Sigmoid colon (tissue), 7 donors: ENCODE data around the gene RAC2. TPM values are rescaled to one million over a fixed set of nuclear protein-coding genes. Genes with fewer than 3 reads are reported as not detected.
A peak's percentile ranks its signal among the peaks of the same experiment; 100 is the strongest.

ENCODE experiments used
- DNase-seq: peaks from one replicate; pipeline ENCODE4 v3.0.0-alpha.2; 2019
- H3K27ac ChIP-seq, 4 donors: fragments of 200-600 bp; sonication (generic); one replicate each; pipeline ENCODE4 v1.5.1; 2016 to 2019; ENCODE audit warnings: mild to moderate bottlenecking in 1 of 4
- H3K27me3 ChIP-seq, 3 donors: fragments of 200-600 bp; sonication (generic); one replicate each; pipeline ENCODE4 v1.5.1; 2019; ENCODE audit warnings: mild to moderate bottlenecking in 1 of 3
- H3K36me3 ChIP-seq, 4 donors: fragments of 200-600 bp; sonication (generic); one replicate each; pipeline ENCODE4 v1.5.1; 2016 to 2019
- H3K4me1 ChIP-seq, 4 donors: fragments of 200-600 bp; sonication (generic); one replicate each; pipeline ENCODE4 v1.5.1; 2017 to 2019
- H3K4me3 ChIP-seq, 4 donors: fragments of 200-600 bp; sonication (generic); one replicate each; pipeline ENCODE4 v1.5.1; 2017 to 2019; ENCODE audit warnings: mild to moderate bottlenecking in 2 of 4, moderate library complexity in 1 of 4
- H3K9me3 ChIP-seq, 4 donors: fragments of 200-600 bp in 3 of 4; sonication (generic) in 3 of 4; one replicate each; pipeline versions ENCODE4 v1.5.1 to v1.6.1; 2013 to 2019
- CTCF ChIP-seq, 4 experiments: fragments of 450-650 bp in 3 of 4; fragments of 200-600 bp in 1 of 4; IDR thresholded peaks; one replicate each; pipeline ENCODE4 v1.5.1; 2016 to 2019; ENCODE audit warnings: antibody characterized with exemption in 4 of 4, mild to moderate bottlenecking in 3 of 4, moderate library complexity in 2 of 4
- EP300 ChIP-seq, 4 donors: sonication (generic); formaldehyde crosslinking; IDR thresholded peaks; one replicate each; pipeline ENCODE4 v1.6.1; 2017; ENCODE audit warnings: antibody characterized with exemption in 4 of 4
- POLR2A ChIP-seq, 2 donors: fragments of 450-650 bp; IDR thresholded peaks; one replicate each; pipeline ENCODE4 v1.6.1; 2016; ENCODE audit warnings: antibody characterized with exemption in 2 of 2, mild to moderate bottlenecking in 2 of 2, moderate library complexity in 2 of 2
- POLR2AphosphoS5 ChIP-seq, 4 donors: sonication (generic); formaldehyde crosslinking; IDR thresholded peaks; one replicate each; pipeline ENCODE4 v1.6.1; 2017; ENCODE audit warnings: antibody characterized with exemption in 4 of 4
- WGBS, 2 donors: extraction: QIAGEN DNeasy Blood & Tissue Kit; methylation state at CpG; one replicate each; pipeline ENCODE4 v1.1.7; 2013; 5-methylcytosine and 5-hydroxymethylcytosine counted together
- intact Hi-C: fragments of 100-400 bp; cut with DNase I; formaldehyde crosslinking; loops from one replicate; pipeline ENCODE4 v1.15.1; 2023
- polyA plus RNA-seq, 3 donors: library from polyadenylated mRNA; stranded (reverse); fragments of 200-250 nt; gene quantifications; one replicate each; pipeline ENCODE4 v1.2.3, GENCODE V29; 2013
- total RNA-seq, 4 donors: library from RNA; depleted of rRNA; stranded (reverse); fragments of >200 nt; gene quantifications; one replicate each; pipeline ENCODE4 v1.1.0, GENCODE V29; 2016
- donor health status: healthy with polysubstance abuse.
- donor health status: Bipolar disorder and iron deficiency.
- donor health status: healthy.

RAC2 gene
- total and polyA plus RNA-seq, 7 donors = 3.0 to 138 (median 8.0) TPM

GRCh38 chr22:37210041-37210803 lies 33.8 kb downstream of the RAC2 start:
- Histone ChIP-seq H3K4me3 (no peak overlapping the region), H3K27ac (no peak overlapping the region), H3K9me3 (no peaks in the 10 kb centered on the region), H3K4me1 (no peaks in the 10 kb centered on the region), H3K27me3 (peaks cover 0 to 17% (median 4%) of the 10 kb centered on the region in 3 donors), H3K36me3 (no peaks in the 10 kb centered on the region)
- peak; percentile 55 for DNase-seq
- WGBS, 2 donors = 66 to 85% methylated on average over 15 of the region's 15 CpGs
- TF ChIP-seq POLR2A (IDR thresholded peaks at IDR 0.05) (no peak), EP300 (IDR thresholded peaks at IDR 0.05) (no peak), POLR2AphosphoS5 (IDR thresholded peaks at IDR 0.05) (no peak), CTCF (IDR thresholded peaks at IDR 0.05) (no peak)
- intact Hi-C loops = no loop called here

- DNase-seq = peak; percentile 20
- no peak overlapping the region for H3K4me3 ChIP-seq
- WGBS, 2 donors = 79 to 82% methylated on average over 9 of the region's 9 CpGs
- H3K27ac ChIP-seq = no peak overlapping the region
- TF ChIP-seq EP300 (IDR thresholded peaks at IDR 0.05) (no peak), POLR2AphosphoS5 (IDR thresholded peaks at IDR 0.05) (no peak), CTCF (IDR thresholded peaks at IDR 0.05) (no peak), POLR2A (IDR thresholded peaks at IDR 0.05) (no peak)
- no peaks in the 10 kb centered on the region for H3K4me1 ChIP-seq
- no peaks in the 10 kb centered on the region for H3K36me3 ChIP-seq
- H3K27me3 ChIP-seq = peaks cover 0 to 17% (median 4%) of the 10 kb centered on the region in 3 donors
- no peaks in the 10 kb centered on the region for H3K9me3 ChIP-seq
- intact Hi-C loops = no loop called here
Measured at GRCh38 chr22:37209140-37209845, 34.8 kb downstream of the RAC2 start.

- TF ChIP-seq POLR2A (IDR thresholded peaks at IDR 0.05) = no peak
- TF ChIP-seq CTCF (IDR thresholded peaks at IDR 0.05) = no peak
- no peak for TF ChIP-seq POLR2AphosphoS5 (IDR thresholded peaks at IDR 0.05)
- no peak for TF ChIP-seq EP300 (IDR thresholded peaks at IDR 0.05)
- Histone ChIP-seq H3K4me1 (no peaks in the 10 kb centered on the region), H3K27me3 (peaks cover 0 to 17% (median 4%) of the 10 kb centered on the region in 3 donors), H3K4me3 (no peak overlapping the region), H3K27ac (no peak overlapping the region), H3K9me3 (no peaks in the 10 kb centered on the region), H3K36me3 (no peaks in the 10 kb centered on the region)
- 78 to 86% methylated on average over 7 of the region's 7 CpGs for WGBS, 2 donors
- peak; percentile 55 for DNase-seq
- intact Hi-C loops = no loop called here
Measured at GRCh38 chr22:37208401-37209139, 35.5 kb downstream of the RAC2 start.

GRCh38 chr22:37207981-37208380 lies 36.1 kb downstream of the RAC2 start:
- intact Hi-C loops = no loop called here
- no peak overlapping the region for H3K4me3 ChIP-seq
- DNase-seq = no peak
- H3K27ac ChIP-seq = no peak overlapping the region
- no peaks in the 10 kb centered on the region for H3K36me3 ChIP-seq
- peaks cover 0 to 17% (median 4%) of the 10 kb centered on the region in 3 donors for H3K27me3 ChIP-seq
- no peaks in the 10 kb centered on the region for H3K9me3 ChIP-seq
- no peaks in the 10 kb centered on the region for H3K4me1 ChIP-seq
- TF ChIP-seq POLR2A (IDR thresholded peaks at IDR 0.05) (no peak), CTCF (IDR thresholded peaks at IDR 0.05) (no peak), EP300 (IDR thresholded peaks at IDR 0.05) (no peak), POLR2AphosphoS5 (IDR thresholded peaks at IDR 0.05) (no peak)
- 79% methylated on average over 7 of the region's 7 CpGs for WGBS, 2 donors
